Keratinocyte (primary cell): Measurements from ENCODE around the gene ARPC5L. TPM values are rescaled to one million over a fixed set of nuclear protein-coding genes. Genes with fewer than 3 reads are reported as not detected.

Experiments used
- DNase-seq: peaks from one replicate; pipeline ENCODE4 v3.0.0-alpha.2; 2011; ENCODE audit warnings: low read depth, missing footprints, low spot score
- FAIRE-seq: peaks from 2 replicates; lab custom pipeline; 2011; peaks lifted over from hg19 to GRCh38; lab: Jason Lieb, UNC
- H2AFZ ChIP-seq: 2 replicates; pipeline ENCODE4 v1.6.0; 2012; ENCODE audit warnings: low read length, control low read depth, inconsistent platforms; ENCODE audit not compliant: control insufficient read depth
- H3K27ac ChIP-seq: 2 replicates; pipeline ENCODE4 v1.5.1; 2011; ENCODE audit warnings: low read length; ENCODE audit not compliant: control insufficient read depth, insufficient read depth
- H3K27me3 ChIP-seq: 3 replicates; pipeline ENCODE4 v1.6.0; 2011; ENCODE audit warnings: low read length; ENCODE audit not compliant: control insufficient read depth, insufficient read depth; ENCODE audit errors: extremely low read depth
- H3K36me3 ChIP-seq, 2 experiments: 2 replicates in 1 of 2; 3 replicates in 1 of 2; pipeline ENCODE4 v1.5.1; 2011; ENCODE audit warnings: low read length in 2 of 2, mild to moderate bottlenecking in 1 of 2; ENCODE audit not compliant: control insufficient read depth in 2 of 2, insufficient read depth in 2 of 2; ENCODE audit errors: extremely low read depth in 1 of 2
- H3K4me1 ChIP-seq: 3 replicates; pipeline ENCODE4 v1.5.1; 2011; ENCODE audit warnings: low read length; ENCODE audit not compliant: control insufficient read depth, insufficient read depth; ENCODE audit errors: extremely low read depth
- H3K4me2 ChIP-seq: 3 replicates; pipeline ENCODE4 v1.6.0; 2011; ENCODE audit warnings: low read depth, low read length; ENCODE audit not compliant: control insufficient read depth, insufficient read depth; ENCODE audit errors: extremely low read depth
- H3K4me3 ChIP-seq, 3 experiments: fragments of 200-600 bp in 1 of 3; sonication (generic) in 1 of 3; 2 replicates in 2 of 3; 3 replicates in 1 of 3; pipeline ENCODE4 v1.5.1; 2011 to 2016; ENCODE audit warnings: low read length in 3 of 3, mild to moderate bottlenecking in 3 of 3, control low read depth in 2 of 3, inconsistent platforms in 1 of 3, low read depth in 1 of 3, mixed read lengths in 1 of 3, mixed run types in 1 of 3, moderate library complexity in 1 of 3; ENCODE audit not compliant: control insufficient read depth in 2 of 3, insufficient read depth in 2 of 3; ENCODE audit errors: extremely low read depth in 1 of 3
- H3K79me2 ChIP-seq: 2 replicates; pipeline ENCODE4 v1.6.0; 2012; ENCODE audit warnings: low read length; ENCODE audit not compliant: control insufficient read depth, insufficient read depth
- H3K9ac ChIP-seq: 3 replicates; pipeline ENCODE4 v1.6.0; 2011; ENCODE audit warnings: low read length; ENCODE audit not compliant: control insufficient read depth, insufficient read depth; ENCODE audit errors: extremely low read depth
- H3K9me1 ChIP-seq: 3 replicates; pipeline ENCODE4 v1.6.0; 2011; ENCODE audit warnings: low read length; ENCODE audit not compliant: control insufficient read depth, insufficient read depth; ENCODE audit errors: extremely low read depth
- H3K9me3 ChIP-seq: 2 replicates; pipeline ENCODE4 v1.5.1; 2012; ENCODE audit warnings: low read depth, low read length; ENCODE audit not compliant: control insufficient read depth
- H4K20me1 ChIP-seq: 3 replicates; pipeline ENCODE4 v1.6.0; 2011; ENCODE audit warnings: low read length; ENCODE audit not compliant: control insufficient read depth, insufficient read depth; ENCODE audit errors: extremely low read depth
- CTCF ChIP-seq, 3 experiments: IDR thresholded peaks in 1 of 3; conservative IDR thresholded peaks in 1 of 3; optimal IDR thresholded peaks in 1 of 3; 2 replicates in 2 of 3; 3 replicates in 1 of 3; pipeline versions ENCODE3 to v1.5.1; 2011; ENCODE audit warnings: low read length in 3 of 3, mild to moderate bottlenecking in 3 of 3, moderate library complexity in 2 of 3, control low read depth in 1 of 3, inconsistent platforms in 1 of 3; ENCODE audit not compliant: insufficient read depth in 2 of 3; ENCODE audit errors: extremely low read depth in 1 of 3
- EZH2 ChIP-seq: IDR thresholded peaks from one replicate; pipeline ENCODE4 v1.6.1; 2012; ENCODE audit warnings: inconsistent platforms, mild to moderate bottlenecking, low read length, moderate library complexity
- dilution Hi-C: fragments of 300-500 bp; cut with MboI; formaldehyde crosslinking; loops from one replicate; pipeline ENCODE4 v1.7.0; 2020; ENCODE audit warnings: low sequenced_read_pairs; ENCODE audit not compliant: extremely low pct_ligation_motif_present
- polyA plus RNA-seq, 5 experiments: library from polyadenylated mRNA; depleted of rRNA in 3 of 5; stranded (reverse) in 3 of 5; stranded (forward) in 1 of 5; unstranded in 1 of 5; fragments of >200 nt; gene quantifications; 1 replicate in 1 of 5; 2 replicates in 3 of 5; 3 replicates in 1 of 5; pipeline versions ENCODE4 v1.2.1 to v1.2.3, GENCODE V29; 2011 to 2012; ENCODE audit warnings: missing spikeins in 2 of 5, low read depth in 1 of 5, low replicate concordance in 1 of 5

The ARPC5L gene
- polyA plus RNA-seq, 1 donor (not counting 4 experiments of a cell fraction or from before 2014, with no cell fraction given), result 102 TPM

GRCh38 chr9:124841075-124841821, 20.7 kb upstream of the ARPC5L start:
- FAIRE-seq (no peak), DNase-seq (no peak)
- no peaks in the 10 kb centered on the region for H3K4me1 ChIP-seq
- H4K20me1 ChIP-seq, result no peaks in the 10 kb centered on the region
- no peaks in the 10 kb centered on the region for H3K79me2 ChIP-seq
- no peak overlapping the region for H3K4me2 ChIP-seq
- no peak overlapping the region for H3K4me3 ChIP-seq
- dilution Hi-C loops, result no loop called here
- no peak overlapping the region for H3K9ac ChIP-seq
- H3K9me1 ChIP-seq, result no peaks in the 10 kb centered on the region
- no peak overlapping the region for H3K27ac ChIP-seq
- no peak overlapping the region for H2AFZ ChIP-seq
- no peaks in the 10 kb centered on the region for H3K9me3 ChIP-seq
- TF ChIP-seq CTCF (optimal IDR thresholded peaks at IDR 0.05 in 1 of 3, IDR thresholded peaks at IDR 0.05 in 1 of 3, conservative IDR thresholded peaks at IDR 0.05 in 1 of 3; ENCODE audit: extremely low read depth in 1 of 3, insufficient read depth in 2 of 3, low read length in 3 of 3), result no peak
- TF ChIP-seq EZH2, result no peak
- H3K27me3 ChIP-seq, result no peaks in the 10 kb centered on the region
- H3K36me3 ChIP-seq, result no peaks in the 10 kb centered on the region

- FAIRE-seq (no peak), DNase-seq (no peak)
- H3K9me3 ChIP-seq, result no peaks in the 10 kb centered on the region
- TF ChIP-seq EZH2 (no peak), CTCF (optimal IDR thresholded peaks at IDR 0.05 in 1 of 3, IDR thresholded peaks at IDR 0.05 in 1 of 3, conservative IDR thresholded peaks at IDR 0.05 in 1 of 3; ENCODE audit: extremely low read depth in 1 of 3, insufficient read depth in 2 of 3, low read length in 3 of 3) (no peak)
- H3K4me1 ChIP-seq, result no peaks in the 10 kb centered on the region
- no peak overlapping the region for H3K27ac ChIP-seq
- H3K79me2 ChIP-seq, result no peaks in the 10 kb centered on the region
- dilution Hi-C loops, result no loop called here
- no peaks in the 10 kb centered on the region for H3K36me3 ChIP-seq
- no peaks in the 10 kb centered on the region for H4K20me1 ChIP-seq
- no peaks in the 10 kb centered on the region for H3K9me1 ChIP-seq
- H3K27me3 ChIP-seq, result no peaks in the 10 kb centered on the region
- H3K4me3 ChIP-seq, result no peak overlapping the region
- no peak overlapping the region for H3K9ac ChIP-seq
- no peak overlapping the region for H3K4me2 ChIP-seq
- no peak overlapping the region for H2AFZ ChIP-seq
Measured at GRCh38 chr9:124843456-124844034, 18.4 kb upstream of the ARPC5L start.
